H1 (cell line): ENCODE results near the gene DENND2A. TPM values are rescaled to one million over a fixed set of nuclear protein-coding genes. Genes with fewer than 3 reads are reported as not detected.

Experiments
- CTCF ChIA-PET: fragments of 300-600 bp; sonication (Branson Sonifier 250); formaldehyde crosslinking; loops from one replicate; lab custom pipeline; 2021; ENCODE audit not compliant: partially characterized antibody; lab: Charles Lee
- POLR2A ChIA-PET: fragments of 300-600 bp; sonication (Branson Sonifier 250); formaldehyde crosslinking; loops from one replicate; lab custom pipeline; 2021; ENCODE audit warnings: inconsistent platforms; ENCODE audit not compliant: partially characterized antibody; lab: Charles Lee
- DNase-seq, 2 experiments: peaks; one replicate each; pipeline versions ENCODE4 v3.0.0 to v3.0.0-alpha.2; 2010 to 2022; ENCODE audit warnings: low spot score in 2 of 2, low read depth in 1 of 2, mixed read lengths in 1 of 2
- FAIRE-seq: peaks from 2 replicates; lab custom pipeline; 2011; peaks lifted over from hg19 to GRCh38; lab: Jason Lieb, UNC
- H2AFZ ChIP-seq: 2 replicates; pipeline ENCODE4 v1.8.1; 2012; ENCODE audit warnings: low read length, inconsistent platforms
- H2AK5ac ChIP-seq: 2 replicates; pipeline ENCODE4 v1.6.1; 2013; ENCODE audit warnings: low read depth, low read length
- H2BK120ac ChIP-seq: replicated peaks from 2 replicates; pipeline ENCODE3; 2013; ENCODE audit warnings: low read depth, low read length, inconsistent platforms
- H2BK12ac ChIP-seq: 2 replicates; pipeline ENCODE4 v1.6.1; 2013; ENCODE audit warnings: low read depth, low read length
- H2BK15ac ChIP-seq: 2 replicates; pipeline ENCODE4 v1.6.1; 2013; ENCODE audit warnings: low read length
- H2BK20ac ChIP-seq: 2 replicates; pipeline ENCODE4 v1.6.1; 2013; ENCODE audit warnings: low read length
- H2BK5ac ChIP-seq: 2 replicates; pipeline ENCODE4 v1.6.1; 2013; ENCODE audit warnings: low read depth, low read length
- H3K14ac ChIP-seq: 2 replicates; pipeline ENCODE4 v1.6.1; 2013; ENCODE audit warnings: inconsistent platforms; ENCODE audit not compliant: insufficient read length
- H3K18ac ChIP-seq: 2 replicates; pipeline ENCODE4 v1.6.1; 2013; ENCODE audit warnings: low read length; ENCODE audit errors: extremely low read depth
- H3K23ac ChIP-seq: 2 replicates; pipeline ENCODE4 v1.6.1; 2013; ENCODE audit warnings: inconsistent platforms; ENCODE audit not compliant: insufficient read length
- H3K23me2 ChIP-seq: 2 replicates; pipeline ENCODE4 v1.6.1; 2013; ENCODE audit warnings: low read depth, low read length
- H3K27ac ChIP-seq: 2 replicates; pipeline ENCODE4 v1.6.1; 2011; ENCODE audit warnings: low read depth, low read length, inconsistent platforms
- H3K27me3 ChIP-seq, 4 experiments: replicated peaks in 1 of 4; 1 replicate in 1 of 4; 2 replicates in 3 of 4; pipeline versions ENCODE4 v1.6.1 to v1.8.1; 2011 to 2013; ENCODE audit warnings: low read length in 3 of 4, mild to moderate bottlenecking in 3 of 4, inconsistent platforms in 2 of 4, mixed read lengths in 2 of 4, moderate library complexity in 1 of 4; ENCODE audit not compliant: control insufficient read depth in 3 of 4, insufficient read depth in 3 of 4; ENCODE audit errors: extremely low read depth in 1 of 4
- H3K36me3 ChIP-seq, 4 experiments: 2 replicates each; pipeline versions ENCODE4 v1.6.1 to v1.8.1; 2011 to 2013; ENCODE audit warnings: mild to moderate bottlenecking in 4 of 4, low read length in 3 of 4, moderate library complexity in 2 of 4, control low read depth in 1 of 4, inconsistent platforms in 1 of 4; ENCODE audit not compliant: insufficient read depth in 4 of 4, control insufficient read depth in 2 of 4
- H3K4ac ChIP-seq: replicated peaks from 2 replicates; pipeline ENCODE3; 2013; ENCODE audit warnings: low read length, low read depth, mixed read lengths, inconsistent platforms; ENCODE audit not compliant: insufficient read length
- H3K4me1 ChIP-seq, 4 experiments: replicated peaks in 1 of 4; 1 replicate in 1 of 4; 2 replicates in 3 of 4; pipeline versions ENCODE4 v1.6.1 to v1.8.1; 2011 to 2013; ENCODE audit warnings: low read length in 3 of 4, inconsistent platforms in 2 of 4, mixed read lengths in 1 of 4; ENCODE audit not compliant: insufficient read depth in 4 of 4, control insufficient read depth in 3 of 4
- H3K4me2 ChIP-seq, 2 experiments: 2 replicates each; pipeline versions ENCODE4 v1.6.1 to v1.8.1; 2011 to 2013; ENCODE audit warnings: low read depth in 2 of 2, low read length in 2 of 2, control low read depth in 1 of 2, inconsistent platforms in 1 of 2, mild to moderate bottlenecking in 1 of 2; ENCODE audit not compliant: insufficient read depth in 1 of 2
- H3K4me3 ChIP-seq, 4 experiments: fragments of 200-600, 300-600 bp in 1 of 4; sonication (generic), shearing (Covaris generic), sonication (Bioruptor Twin) in 1 of 4; 2 replicates each; pipeline versions ENCODE4 v1.5.1 to v1.8.1; 2011 to 2016; ENCODE audit warnings: low read length in 4 of 4, low read depth in 3 of 4, control low read depth in 2 of 4, inconsistent platforms in 2 of 4, mild to moderate bottlenecking in 2 of 4, mixed read lengths in 1 of 4, moderate library complexity in 1 of 4; ENCODE audit not compliant: insufficient read depth in 2 of 4; ENCODE audit errors: extremely low read depth in 1 of 4
- H3K56ac ChIP-seq: replicated peaks from 2 replicates; pipeline ENCODE3; 2013; ENCODE audit warnings: low read depth, mild to moderate bottlenecking, mixed read lengths, low read length, inconsistent platforms; ENCODE audit not compliant: insufficient read length
- H3K79me1 ChIP-seq: 2 replicates; pipeline ENCODE4 v1.6.1; 2013; ENCODE audit warnings: low read depth, low read length, control low read depth
- H3K79me2 ChIP-seq, 2 experiments: 2 replicates each; pipeline versions ENCODE4 v1.6.1 to v1.8.1; 2012 to 2013; ENCODE audit warnings: low read length in 2 of 2, mild to moderate bottlenecking in 2 of 2, inconsistent platforms in 1 of 2; ENCODE audit not compliant: insufficient read depth in 2 of 2, control insufficient read depth in 1 of 2
- H3K9ac ChIP-seq, 4 experiments: replicated peaks in 1 of 4; 1 replicate in 1 of 4; 2 replicates in 3 of 4; pipeline versions ENCODE4 v1.6.1 to v1.8.1; 2011 to 2013; ENCODE audit warnings: low read depth in 3 of 4, low read length in 3 of 4, control low read depth in 2 of 4, mild to moderate bottlenecking in 2 of 4, moderate library complexity in 2 of 4, inconsistent platforms in 1 of 4; ENCODE audit errors: extremely low read depth in 1 of 4
- H3K9me3 ChIP-seq, 2 experiments: 2 replicates each; pipeline versions ENCODE4 v1.6.1 to v1.8.1; 2012 to 2013; ENCODE audit warnings: mild to moderate bottlenecking in 2 of 2, moderate library complexity in 2 of 2, control low read depth in 1 of 2, inconsistent platforms in 1 of 2, low read depth in 1 of 2, low read length in 1 of 2, mixed read lengths in 1 of 2; ENCODE audit not compliant: insufficient read depth in 2 of 2
- H4K20me1 ChIP-seq, 2 experiments: replicated peaks in 1 of 2; 2 replicates each; pipeline versions ENCODE3 to v1.8.1; 2011 to 2013; ENCODE audit warnings: inconsistent platforms in 2 of 2, low read length in 2 of 2, mild to moderate bottlenecking in 1 of 2; ENCODE audit not compliant: insufficient read depth in 2 of 2, control insufficient read depth in 1 of 2
- H4K5ac ChIP-seq: 2 replicates; pipeline ENCODE4 v1.6.1; 2013; ENCODE audit warnings: low read length, low read depth, mixed read lengths, inconsistent platforms; ENCODE audit not compliant: insufficient read length
- H4K8ac ChIP-seq: 2 replicates; pipeline ENCODE4 v1.8.0; 2013; ENCODE audit warnings: mild to moderate bottlenecking, moderate library complexity, low read length, inconsistent platforms; ENCODE audit not compliant: insufficient read depth; ENCODE audit errors: extremely low read depth
- H4K91ac ChIP-seq: replicated peaks from 2 replicates; pipeline ENCODE3; 2013; ENCODE audit warnings: low read length, mixed read lengths, inconsistent platforms; ENCODE audit not compliant: insufficient read length
- BACH1 ChIP-seq: IDR thresholded peaks from 2 replicates; pipeline ENCODE4 v1.6.1; 2012; ENCODE audit warnings: low read length, improper control_type of control experiment
- CBX8 ChIP-seq: fragments of 300-800, 300-1000 bp; sonication (generic); IDR thresholded peaks from 2 replicates; pipeline ENCODE4 v1.7.1; 2016; ENCODE audit warnings: low read depth, low read length, borderline replicate concordance
- MAFK ChIP-seq: IDR thresholded peaks from 2 replicates; pipeline ENCODE4 v1.6.1; 2012; ENCODE audit warnings: low read depth, mild to moderate bottlenecking, improper control_type of control experiment, low read length
- PHF8 ChIP-seq: fragments of 200-600 bp; sonication (generic); conservative IDR thresholded peaks from 2 replicates; pipeline ENCODE4 v1.7.1; 2012; ENCODE audit warnings: low read depth, mild to moderate bottlenecking, inconsistent platforms, low read length, moderate library complexity
- RFX5 ChIP-seq: IDR thresholded peaks from 2 replicates; pipeline ENCODE4 v1.6.1; 2011; ENCODE audit warnings: low read depth, low read length, improper control_type of control experiment, borderline replicate concordance
- SIN3A ChIP-seq, 2 experiments: IDR thresholded peaks in 1 of 2; conservative IDR thresholded peaks in 1 of 2; 2 replicates each; pipeline ENCODE4 v1.6.1; 2011 to 2012; ENCODE audit warnings: low read length in 2 of 2, improper control_type of control experiment in 1 of 2, low read depth in 1 of 2, mild to moderate bottlenecking in 1 of 2
- YY1 ChIP-seq: IDR thresholded peaks from 2 replicates; pipeline ENCODE4 v1.6.1; 2011; ENCODE audit warnings: low read depth, mild to moderate bottlenecking, low read length
- WGBS, 2 experiments: shearing (Covaris generic) in 1 of 2; methylation state at CpG; one replicate each; pipeline versions ENCODE4 v1.1.6 to v1.1.7; 2013 to 2015; ENCODE audit warnings: low lambda C conversion rate in 2 of 2, mixed read lengths in 2 of 2, inconsistent platforms in 1 of 2, low coverage in 1 of 2, missing lambda C conversion rate in 1 of 2; ENCODE audit not compliant: insufficient replicate concordance in 2 of 2, insufficient coverage in 1 of 2, insufficient read length in 1 of 2; ENCODE audit errors: extremely low coverage in 1 of 2, missing lambda C conversion rate in 1 of 2; 5-methylcytosine and 5-hydroxymethylcytosine counted together
- polyA plus RNA-seq, 7 experiments: library from polyadenylated mRNA; depleted of rRNA in 3 of 7; stranded (reverse) in 5 of 7; unstranded in 2 of 7; fragments of >200 nt in 5 of 7; fragments of 200-250 nt in 2 of 7; gene quantifications; 1 replicate in 5 of 7; 2 replicates in 1 of 7; 4 replicates in 1 of 7; pipeline versions ENCODE4 v1.2.1 to v1.2.3, GENCODE V29; 2011 to 2013; ENCODE audit warnings: missing spikeins in 2 of 7, mixed read lengths in 2 of 7
- total RNA-seq: library from RNA; stranded (reverse); fragmentation: NEBNext Ultra II Directional; extraction: Animal tissue kit (Norgen Biotek cat#: 25700); gene quantifications from 2 replicates; pipeline ENCODE4 v1.2.1, GENCODE V29; 2021

The DENND2A gene
- total and polyA plus RNA-seq, 2 of the 8 experiments (the other 6 are each of a cell fraction or from before 2014, with no cell fraction given) = 5.0 to 13.0 TPM

- Histone ChIP-seq H4K5ac (no peak overlapping the region), H4K91ac (no peak overlapping the region), H2BK20ac (no peak overlapping the region), H3K27ac (no peak overlapping the region), H3K4me1 (peaks cover 0 to 3% (median 0%) of the 10 kb centered on the region in 4 experiments; a peak in 2 of 7 replicates), H3K14ac (no peak overlapping the region), H2BK120ac (no peak overlapping the region), H2BK15ac (0 out of 2 replicates have a peak overlapping the region, but pooled peaks have one; percentile 81), H3K36me3 (no peaks in the 10 kb centered on the region), H2AFZ (no peak overlapping the region), H2BK12ac (peak overlapping the region; percentile 29; the same call in 1 of the 2 replicates), H3K4me3 (no peak overlapping the region), H3K4me2 (no peak overlapping the region), H4K8ac (no peak overlapping the region), H2AK5ac (no peak overlapping the region), H3K56ac (no peak overlapping the region), H3K23ac (no peak overlapping the region), H3K23me2 (no peaks in the 10 kb centered on the region), H3K27me3 (no peaks in the 10 kb centered on the region), H2BK5ac (no peak overlapping the region; the same call in 1 of the 2 replicates), H4K20me1 (no peaks in the 10 kb centered on the region), H3K18ac (no peak overlapping the region), H3K4ac (no peak overlapping the region), H3K79me2 (no peaks in the 10 kb centered on the region), H3K79me1 (no peaks in the 10 kb centered on the region), H3K9ac (no peak overlapping the region), H3K9me3 (no peaks in the 10 kb centered on the region)
- WGBS, 2 experiments = 95% methylated on average over 31 of the region's 31 CpGs; no CpG with 5 or more reads in 1 of the 2 experiments
- ChIA-PET POLR2A (interaction anchor here (1.2 to 1.4 kb wide), 3 partner anchors 10 to 49 kb away, joined by 3 to 4 read pairs (median 4); no protein-coding TSS in a partner anchor), CTCF (interaction anchor here (0.7 to 4.3 kb wide), 11 partner anchors 11 to 132 kb away, joined by 3 to 23 read pairs (median 5); no protein-coding TSS in a partner anchor)
- FAIRE-seq (no peak), DNase-seq (no peak)
- TF ChIP-seq BACH1 = no peak
- TF ChIP-seq YY1 = no peak
- TF ChIP-seq RFX5 = no peak
- TF ChIP-seq CBX8 = no peak
- TF ChIP-seq PHF8 = no peak
- no peak for TF ChIP-seq SIN3A (conservative IDR thresholded peaks at IDR 0.05 in 1 of 2, IDR thresholded peaks at IDR 0.05 in 1 of 2; ENCODE audit: low read depth in 1 of 2, low read length in 2 of 2)
- TF ChIP-seq MAFK = no peak
Measured at GRCh38 chr7:140526787-140527664, 113.6 kb downstream of the DENND2A start.
